Prostate gland (tissue), 2 donors: ENCODE results near the gene DNMT3A.

Source experiments
- CTCF ChIP-seq, 4 experiments: fragments of 200-600 bp in 2 of 4; fragments of 450-650 bp in 2 of 4; sonication (generic) in 2 of 4; IDR thresholded peaks; 1 replicate in 3 of 4; 2 replicates in 1 of 4; pipeline ENCODE4 v1.5.1; 2016 to 2019; ENCODE audit warnings: antibody characterized with exemption in 4 of 4, mild to moderate bottlenecking in 2 of 4, moderate library complexity in 2 of 4
- POLR2A ChIP-seq: fragments of 450-650 bp; IDR thresholded peaks from one replicate; pipeline ENCODE4 v1.6.1; 2016; ENCODE audit warnings: antibody characterized with exemption, mild to moderate bottlenecking
- POLR2AphosphoS5 ChIP-seq: sonication (generic); formaldehyde crosslinking; IDR thresholded peaks from one replicate; pipeline ENCODE4 v1.6.1; 2017; ENCODE audit warnings: antibody characterized with exemption

DNA sequence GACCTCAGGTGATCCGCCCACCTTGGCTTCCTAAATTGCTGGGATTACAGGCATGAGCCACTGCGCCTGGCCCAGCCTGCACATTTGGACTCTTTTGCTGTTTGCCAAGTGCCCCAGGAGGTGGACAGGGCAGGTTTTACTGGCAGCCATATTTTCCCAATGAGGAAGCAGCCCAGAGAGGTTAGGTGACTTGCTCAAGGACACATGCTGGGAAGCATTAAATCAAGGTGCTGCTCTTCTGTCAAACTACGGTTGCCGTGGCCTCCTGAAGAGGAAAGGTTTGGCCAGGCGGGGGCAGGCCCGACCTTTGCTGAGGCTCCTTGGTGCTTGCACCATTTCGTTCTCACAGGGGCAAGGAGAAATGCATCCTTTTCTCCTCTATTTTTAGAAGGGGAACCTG lies 44.0 kb downstream of the DNMT3A start:
- TF ChIP-seq CTCF (IDR thresholded peaks at IDR 0.05) (no peak), POLR2A (no peak), POLR2AphosphoS5 (no peak)
